ENCODE results near the gene DGCR6. TPM values are rescaled to one million over a fixed set of nuclear protein-coding genes. Genes with fewer than 3 reads are reported as not detected.
"Not testable (repeated sequence)": the region's sequence is repeated elsewhere in the genome, so short reads cannot be mapped to it uniquely, and the experiment has no call there.

The DGCR6 gene
- total and polyA plus RNA-seq, 4 experiments from 2014 or later, result 1.6 to 7.2 (median 4.4) TPM

GRCh38 chr22:18953128-18953527, 47.0 kb downstream of the DGCR6 start:
- POLR2A ChIA-PET (ENCODE audit: partially characterized antibody); H3K9me3 Mint-ChIP-seq; H3K4me3 ChIP-seq (ENCODE audit: low read length in 2 of 2); DNase-seq; H3K27ac Mint-ChIP-seq; H3K4me1 ChIP-seq (ENCODE audit: insufficient read depth, low read length); H3K4me1 Mint-ChIP-seq; H3K27ac ChIP-seq (ENCODE audit: low read depth, low read length); CTCF ChIA-PET (ENCODE audit: partially characterized antibody); H3K36me3 ChIP-seq (ENCODE audit: insufficient read depth, low read length); H3K36me3 Mint-ChIP-seq; H3K27me3 ChIP-seq (ENCODE audit: insufficient read depth, low read length); H3K9me3 ChIP-seq (ENCODE audit: control insufficient read depth in 1 of 2, low read length in 2 of 2); H3K4me3 Mint-ChIP-seq; intact Hi-C loops (cut with micrococcal nuclease): not testable (repeated sequence)
- peaks cover 4 to 20% of the 10 kb centered on the region in 2 donors for H3K27me3 Mint-ChIP-seq

GRCh38 chr22:18954303-18954989, 48.3 kb downstream of the DGCR6 start:
- not testable (repeated sequence) for H3K9me3 Mint-ChIP-seq

GRCh38 chr22:18954990-18955571, 49.0 kb downstream of the DGCR6 start:
- no peak for DNase-seq
- intact Hi-C loops (cut with micrococcal nuclease), result no loop called here

More at GRCh38 chr22:18954303-18954989, 48.3 kb downstream of the DGCR6 start:
- H3K36me3 Mint-ChIP-seq; H3K27ac Mint-ChIP-seq; H3K4me1 Mint-ChIP-seq; H3K4me3 ChIP-seq (ENCODE audit: low read length in 2 of 2); H3K27me3 ChIP-seq (ENCODE audit: insufficient read depth, low read length); H3K4me3 Mint-ChIP-seq; H3K27ac ChIP-seq (ENCODE audit: low read depth, low read length); H3K9me3 ChIP-seq (ENCODE audit: control insufficient read depth in 1 of 2, low read length in 2 of 2); H3K36me3 ChIP-seq (ENCODE audit: insufficient read depth, low read length); CTCF ChIA-PET (ENCODE audit: partially characterized antibody); H3K4me1 ChIP-seq (ENCODE audit: insufficient read depth, low read length); POLR2A ChIA-PET (ENCODE audit: partially characterized antibody); intact Hi-C loops (cut with micrococcal nuclease): not testable (repeated sequence)
- peaks cover 4 to 17% of the 10 kb centered on the region in 2 donors for H3K27me3 Mint-ChIP-seq
- DNase-seq, result peak in 4 of 5 donors; percentile 37 to 56 (median 40)

GRCh38 chr22:18955696-18956095, 49.6 kb downstream of the DGCR6 start:
- Histone ChIP-seq H3K36me3 (ENCODE audit: insufficient read depth, low read length) (no peaks in the 10 kb centered on the region), H3K4me3 (ENCODE audit: low read length in 2 of 2) (no peak overlapping the region), H3K9me3 (ENCODE audit: control insufficient read depth in 1 of 2, low read length in 2 of 2) (no peaks in the 10 kb centered on the region), H3K4me1 (ENCODE audit: insufficient read depth, low read length) (no peaks in the 10 kb centered on the region), H3K27me3 (ENCODE audit: insufficient read depth, low read length) (no peaks in the 10 kb centered on the region), H3K27ac (ENCODE audit: low read depth, low read length) (no peak overlapping the region)
- no peaks in the 10 kb centered on the region for H3K4me1 Mint-ChIP-seq
- ChIA-PET POLR2A (ENCODE audit: partially characterized antibody) (no interaction called here), CTCF (ENCODE audit: partially characterized antibody) (interaction anchor here (1.2 kb wide), 1 partner anchor 674 kb away, joined by 3 read pairs; no protein-coding TSS in a partner anchor)
- H3K27me3 Mint-ChIP-seq, result peaks cover 0 to 6% of the 10 kb centered on the region in 2 donors
- no peak overlapping the region for H3K4me3 Mint-ChIP-seq
- H3K36me3 Mint-ChIP-seq, result no peaks in the 10 kb centered on the region
- no peak overlapping the region for H3K27ac Mint-ChIP-seq
- H3K9me3 Mint-ChIP-seq, result no peaks in the 10 kb centered on the region
- intact Hi-C loops (cut with micrococcal nuclease), result no loop called here
- DNase-seq, result no peak

More at GRCh38 chr22:18954990-18955571, 49.0 kb downstream of the DGCR6 start:
- peaks cover 2 to 11% of the 10 kb centered on the region in 2 donors for H3K27me3 Mint-ChIP-seq
- no peak overlapping the region for H3K4me3 ChIP-seq (ENCODE audit: low read length in 2 of 2)
- no peaks in the 10 kb centered on the region for H3K27me3 ChIP-seq (ENCODE audit: insufficient read depth, low read length)
- no peaks in the 10 kb centered on the region for H3K4me1 ChIP-seq (ENCODE audit: insufficient read depth, low read length)
- no peak overlapping the region for H3K4me3 Mint-ChIP-seq
- no peaks in the 10 kb centered on the region for H3K36me3 Mint-ChIP-seq
- H3K4me1 Mint-ChIP-seq, result no peaks in the 10 kb centered on the region
- POLR2A ChIA-PET (ENCODE audit: partially characterized antibody), result no interaction called here
- H3K9me3 Mint-ChIP-seq, result no peaks in the 10 kb centered on the region
- CTCF ChIA-PET (ENCODE audit: partially characterized antibody), result interaction anchor here (1.2 kb wide), 1 partner anchor 675 kb away, joined by 3 read pairs; no protein-coding TSS in a partner anchor
- H3K27ac ChIP-seq (ENCODE audit: low read depth, low read length), result no peak overlapping the region
- H3K9me3 ChIP-seq (ENCODE audit: control insufficient read depth in 1 of 2, low read length in 2 of 2), result no peaks in the 10 kb centered on the region
- no peaks in the 10 kb centered on the region for H3K36me3 ChIP-seq (ENCODE audit: insufficient read depth, low read length)
- H3K27ac Mint-ChIP-seq, result no peak overlapping the region

- H3K9me3 ChIP-seq (ENCODE audit: control insufficient read depth in 1 of 2, low read length in 2 of 2); H3K4me3 Mint-ChIP-seq; H3K36me3 Mint-ChIP-seq; DNase-seq; H3K27me3 ChIP-seq (ENCODE audit: insufficient read depth, low read length); intact Hi-C loops (cut with micrococcal nuclease); H3K27ac ChIP-seq (ENCODE audit: low read depth, low read length); H3K4me1 ChIP-seq (ENCODE audit: insufficient read depth, low read length); POLR2A ChIA-PET (ENCODE audit: partially characterized antibody); H3K9me3 Mint-ChIP-seq; H3K27ac Mint-ChIP-seq; H3K4me1 Mint-ChIP-seq; H3K4me3 ChIP-seq (ENCODE audit: low read length in 2 of 2); H3K27me3 Mint-ChIP-seq; H3K36me3 ChIP-seq (ENCODE audit: insufficient read depth, low read length): not testable (repeated sequence)
- CTCF ChIA-PET (ENCODE audit: partially characterized antibody), result interaction anchor here (1.2 kb wide), 1 partner anchor 674 kb away, joined by 3 read pairs; no protein-coding TSS in a partner anchor
These were observed 50.2 kb downstream of the DGCR6 start for GRCh38 chr22:18956121-18956895.

GRCh38 chr22:18956956-18957355, 50.8 kb downstream of the DGCR6 start:
- DNase-seq; H3K4me3 ChIP-seq (ENCODE audit: low read length in 2 of 2); H3K27me3 Mint-ChIP-seq; H3K27me3 ChIP-seq (ENCODE audit: insufficient read depth, low read length); H3K4me1 ChIP-seq (ENCODE audit: insufficient read depth, low read length); H3K9me3 Mint-ChIP-seq; H3K27ac Mint-ChIP-seq; H3K36me3 ChIP-seq (ENCODE audit: insufficient read depth, low read length); H3K9me3 ChIP-seq (ENCODE audit: control insufficient read depth in 1 of 2, low read length in 2 of 2); H3K36me3 Mint-ChIP-seq; H3K4me1 Mint-ChIP-seq; POLR2A ChIA-PET (ENCODE audit: partially characterized antibody); H3K27ac ChIP-seq (ENCODE audit: low read depth, low read length); intact Hi-C loops (cut with micrococcal nuclease); H3K4me3 Mint-ChIP-seq; CTCF ChIA-PET (ENCODE audit: partially characterized antibody): not testable (repeated sequence)

- CTCF ChIA-PET (ENCODE audit: partially characterized antibody); POLR2A ChIA-PET (ENCODE audit: partially characterized antibody); H3K36me3 ChIP-seq (ENCODE audit: insufficient read depth, low read length); H3K36me3 Mint-ChIP-seq; H3K4me1 Mint-ChIP-seq; H3K4me3 ChIP-seq (ENCODE audit: low read length in 2 of 2); intact Hi-C loops (cut with micrococcal nuclease); H3K4me3 Mint-ChIP-seq; H3K9me3 Mint-ChIP-seq; DNase-seq; H3K27me3 ChIP-seq (ENCODE audit: insufficient read depth, low read length); H3K27ac ChIP-seq (ENCODE audit: low read depth, low read length); H3K4me1 ChIP-seq (ENCODE audit: insufficient read depth, low read length); H3K27me3 Mint-ChIP-seq; H3K27ac Mint-ChIP-seq; H3K9me3 ChIP-seq (ENCODE audit: control insufficient read depth in 1 of 2, low read length in 2 of 2): not testable (repeated sequence)
These were observed 51.7 kb downstream of the DGCR6 start for GRCh38 chr22:18957621-18958320.
